ENCODE results near the gene BCL2L11.

DNA sequence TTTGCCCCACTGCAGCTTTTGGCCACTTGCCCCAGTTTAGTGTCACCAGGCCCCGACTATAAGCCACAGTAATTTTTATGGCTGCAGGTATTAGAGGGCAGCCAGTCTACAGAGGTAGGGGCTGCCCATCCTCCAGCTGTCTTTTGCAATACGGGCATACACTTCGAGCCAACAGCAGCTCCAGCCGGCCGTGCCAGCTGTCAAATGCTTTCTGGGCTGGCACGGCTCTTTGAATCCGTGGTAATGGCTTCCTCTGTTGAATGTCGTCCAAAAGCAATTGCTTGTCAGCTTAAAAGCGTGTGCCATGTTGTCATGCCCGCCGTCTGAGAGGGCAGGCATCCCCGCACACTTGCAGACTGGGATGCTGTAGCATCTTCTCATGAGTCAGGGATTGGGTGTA, 41.3 kb downstream of the BCL2L11 start:
- TF ChIP-seq, protein P1, sequence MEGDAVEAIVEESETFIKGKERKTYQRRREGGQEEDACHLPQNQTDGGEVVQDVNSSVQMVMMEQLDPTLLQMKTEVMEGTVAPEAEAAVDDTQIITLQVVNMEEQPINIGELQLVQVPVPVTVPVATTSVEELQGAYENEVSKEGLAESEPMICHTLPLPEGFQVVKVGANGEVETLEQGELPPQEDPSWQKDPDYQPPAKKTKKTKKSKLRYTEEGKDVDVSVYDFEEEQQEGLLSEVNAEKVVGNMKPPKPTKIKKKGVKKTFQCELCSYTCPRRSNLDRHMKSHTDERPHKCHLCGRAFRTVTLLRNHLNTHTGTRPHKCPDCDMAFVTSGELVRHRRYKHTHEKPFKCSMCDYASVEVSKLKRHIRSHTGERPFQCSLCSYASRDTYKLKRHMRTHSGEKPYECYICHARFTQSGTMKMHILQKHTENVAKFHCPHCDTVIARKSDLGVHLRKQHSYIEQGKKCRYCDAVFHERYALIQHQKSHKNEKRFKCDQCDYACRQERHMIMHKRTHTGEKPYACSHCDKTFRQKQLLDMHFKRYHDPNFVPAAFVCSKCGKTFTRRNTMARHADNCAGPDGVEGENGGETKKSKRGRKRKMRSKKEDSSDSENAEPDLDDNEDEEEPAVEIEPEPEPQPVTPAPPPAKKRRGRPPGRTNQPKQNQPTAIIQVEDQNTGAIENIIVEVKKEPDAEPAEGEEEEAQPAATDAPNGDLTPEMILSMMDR (IDR thresholded peaks at IDR 0.05): no peak
- TF ChIP-seq EP300 (IDR thresholded peaks at IDR 0.05) (no peak), POLR2A (IDR thresholded peaks at IDR 0.05) (no peak), POLR2AphosphoS5 (IDR thresholded peaks at IDR 0.05) (no peak)
